GM19372 (cell line): Measurements from ENCODE around the gene CBX4.

Experiments used
- ATAC-seq: cut with Tn5 transposase; IDR thresholded peaks from one replicate; pipeline ENCODE4 v1.9.1; 2021; ENCODE audit warnings: mild to moderate bottlenecking, low read depth, moderate library complexity; ENCODE audit not compliant: unreplicated experiment

Gene CBX4

DNA sequence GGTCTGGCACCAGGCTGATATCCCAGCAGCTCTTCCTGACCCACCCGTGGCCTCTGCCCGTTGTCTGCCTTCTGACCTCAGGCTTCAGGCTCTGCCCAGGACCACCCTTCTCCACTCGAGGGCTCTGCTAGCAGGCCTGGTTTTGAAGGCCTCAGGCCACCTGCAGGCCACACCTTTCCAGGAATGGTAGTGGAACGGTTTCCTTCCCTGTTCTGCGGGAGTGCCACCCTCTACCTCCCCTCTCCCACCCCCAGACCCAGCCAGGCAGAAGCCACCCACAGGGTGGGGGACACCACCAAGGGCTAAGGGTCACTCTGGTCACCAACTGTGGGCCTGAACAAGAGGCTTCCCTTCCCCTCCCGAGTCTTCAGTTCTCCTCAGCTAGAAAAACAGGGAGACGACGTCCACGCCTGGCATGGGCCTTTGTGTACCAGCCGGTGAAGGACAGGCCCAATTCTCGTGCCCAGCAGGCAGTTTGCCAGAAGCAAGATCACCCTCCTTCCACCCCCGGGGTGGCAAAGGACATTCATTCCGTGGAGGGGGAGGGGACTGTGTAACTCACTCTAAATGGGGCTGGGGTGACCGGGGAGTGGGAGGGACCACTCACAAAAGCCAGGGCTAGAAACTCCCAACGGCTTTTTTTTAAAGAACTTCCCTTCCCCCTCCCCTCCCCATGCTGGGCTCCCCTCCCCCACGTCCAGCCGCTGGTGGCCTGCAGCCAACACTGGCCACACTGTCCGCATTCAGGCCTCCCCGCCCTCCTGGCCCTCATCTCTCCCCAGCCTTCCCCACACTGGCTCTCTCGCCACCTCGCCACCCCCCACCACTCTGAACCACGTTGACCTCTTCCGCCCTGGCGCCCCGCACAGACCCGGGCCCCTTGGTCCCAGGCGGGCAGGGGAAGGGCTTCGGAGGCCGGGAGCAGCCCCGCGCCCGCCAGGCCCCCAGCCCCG is 7.7 kb downstream of the CBX4 start:
- no peak for ATAC-seq

DNA sequence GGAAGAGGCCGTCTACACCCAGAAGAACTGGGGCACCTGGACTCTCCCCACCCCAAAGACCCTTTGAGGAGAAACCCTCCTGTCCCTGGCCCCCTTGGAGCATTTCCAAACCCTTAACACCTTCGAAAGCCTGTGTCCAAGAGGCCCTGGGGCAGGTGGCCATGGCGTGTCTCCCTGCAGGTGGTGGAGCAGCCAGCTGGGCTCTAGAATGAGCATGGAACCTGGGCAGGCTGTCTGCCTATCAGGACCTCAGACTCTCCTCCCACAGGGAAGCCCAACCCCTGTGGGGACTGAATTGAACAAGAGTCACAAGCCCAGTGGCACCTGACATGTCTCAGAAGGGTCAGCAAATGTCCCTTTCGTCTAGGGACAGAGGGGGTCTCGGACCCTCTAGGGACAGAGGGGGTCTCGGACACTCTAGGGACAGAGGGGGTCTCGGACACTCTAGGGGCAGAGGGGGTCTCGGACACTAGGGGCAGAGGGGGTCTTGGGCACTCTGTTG is 8.4 kb downstream of the CBX4 start:
- ATAC-seq, result no peak

DNA sequence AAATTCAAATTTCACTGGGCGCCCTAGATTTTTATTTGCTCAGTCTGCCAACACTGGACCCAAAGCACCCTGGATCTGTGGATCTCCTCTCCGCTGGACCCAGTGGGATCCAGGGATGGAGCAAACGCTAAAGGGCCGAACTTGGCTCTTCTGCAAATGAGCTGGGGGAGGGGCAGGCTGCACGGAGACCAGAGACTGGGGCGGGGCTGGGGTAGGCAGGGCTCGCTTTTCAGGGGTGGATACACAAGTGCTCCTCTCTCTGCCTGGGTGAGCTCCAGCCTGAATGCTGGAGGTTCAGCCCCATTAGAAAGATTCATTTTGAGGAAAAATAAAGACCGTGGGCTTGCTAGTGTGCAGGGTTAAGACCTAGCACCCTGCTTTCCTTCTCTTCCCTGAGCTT is 8.9 kb downstream of the CBX4 start:
- no peak for ATAC-seq

DNA sequence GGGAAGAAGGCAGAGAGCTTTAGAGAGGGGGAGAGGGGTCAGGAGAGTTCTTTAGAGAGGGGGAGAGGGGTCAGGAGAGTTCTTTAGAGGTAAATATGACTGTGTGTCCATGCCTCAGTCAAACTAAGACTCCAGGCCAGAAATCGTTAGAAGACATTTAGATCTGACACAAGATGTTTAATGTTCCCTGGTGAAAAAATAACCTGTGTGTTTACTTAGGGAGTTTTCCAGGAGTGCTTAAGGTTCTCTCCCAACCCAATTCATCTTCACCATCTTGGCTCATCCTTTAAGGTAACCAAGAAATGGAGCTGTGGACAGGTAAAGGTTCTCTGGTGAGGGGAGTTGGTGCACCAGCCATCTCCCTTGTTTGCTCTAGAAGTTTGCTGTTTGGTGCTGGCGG is 9.8 kb downstream of the CBX4 start:
- no peak for ATAC-seq

DNA sequence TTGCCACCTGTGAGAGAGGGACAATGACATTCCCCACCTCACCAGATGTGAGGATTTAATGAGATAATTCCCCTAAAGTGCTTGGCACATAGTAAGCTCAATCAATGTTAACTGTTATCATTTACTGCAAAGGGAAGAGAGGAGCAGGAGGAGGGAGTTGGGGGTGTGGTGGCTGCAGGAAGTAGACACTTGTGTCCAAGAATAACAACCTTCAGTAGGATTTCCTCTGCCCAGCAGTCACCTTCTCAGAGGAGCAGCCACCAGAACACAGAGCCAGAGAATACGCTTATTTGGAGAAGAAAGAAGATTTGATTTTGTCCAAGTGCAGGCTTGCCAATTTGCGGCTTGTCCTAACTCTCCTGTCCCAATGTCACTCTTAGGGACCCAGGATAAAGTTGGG is 10.2 kb downstream of the CBX4 start:
- ATAC-seq, result no peak

DNA sequence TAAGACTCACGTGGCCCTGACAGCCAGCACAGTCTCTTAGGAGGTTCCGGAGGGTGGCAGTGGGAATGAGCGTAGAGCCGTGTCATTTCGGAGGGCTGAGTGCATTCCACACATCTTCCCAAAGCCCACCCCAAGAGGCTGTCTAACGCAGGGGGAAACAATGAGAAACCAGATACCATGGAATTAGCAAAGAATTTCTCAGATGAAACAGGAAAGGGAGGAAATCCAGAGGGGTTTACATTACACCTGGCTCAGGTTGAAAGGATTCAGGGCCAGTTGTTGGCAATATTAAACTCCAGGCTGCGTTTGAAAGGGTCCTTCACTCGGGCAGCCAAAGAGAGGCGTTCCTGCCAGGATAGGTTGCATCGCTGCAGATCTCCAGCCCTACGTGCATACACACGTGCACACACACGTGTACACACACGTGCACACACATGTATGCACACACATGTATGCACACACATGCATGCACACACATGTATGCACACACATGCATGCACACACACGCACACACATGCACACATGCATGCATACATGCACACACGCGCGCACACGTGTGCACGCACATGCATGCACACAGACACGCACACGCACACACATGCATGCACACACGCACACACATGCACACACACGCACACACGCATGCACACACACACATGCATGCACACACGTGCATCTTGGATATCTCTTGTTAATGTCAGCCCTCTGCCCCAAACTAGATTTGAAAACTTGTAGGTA is 12.2 kb downstream of the CBX4 start:
- no peak for ATAC-seq

DNA sequence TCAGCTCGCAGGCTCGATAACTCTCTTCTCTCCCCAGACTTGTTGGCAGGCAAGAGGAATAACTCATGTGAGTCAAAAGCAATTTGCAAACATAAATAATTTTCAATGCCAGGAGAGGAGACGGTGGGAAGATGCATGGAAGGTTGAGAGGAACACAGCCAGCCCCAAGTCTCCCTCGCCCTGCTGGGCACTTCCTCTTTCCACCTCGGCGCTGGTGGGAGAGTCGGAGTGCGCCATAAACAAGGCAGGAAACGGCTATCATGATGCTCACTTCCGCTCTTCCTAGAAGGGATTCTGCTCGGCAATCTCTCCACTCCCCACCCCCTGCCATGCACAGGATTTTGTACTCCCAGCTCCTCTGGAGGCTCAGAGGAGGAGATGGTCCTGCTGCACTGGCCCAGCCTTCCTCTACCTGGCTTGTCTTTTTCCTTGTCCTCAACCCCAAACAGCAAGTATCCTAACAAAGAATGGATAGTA is 13.0 kb downstream of the CBX4 start:
- no peak for ATAC-seq

DNA sequence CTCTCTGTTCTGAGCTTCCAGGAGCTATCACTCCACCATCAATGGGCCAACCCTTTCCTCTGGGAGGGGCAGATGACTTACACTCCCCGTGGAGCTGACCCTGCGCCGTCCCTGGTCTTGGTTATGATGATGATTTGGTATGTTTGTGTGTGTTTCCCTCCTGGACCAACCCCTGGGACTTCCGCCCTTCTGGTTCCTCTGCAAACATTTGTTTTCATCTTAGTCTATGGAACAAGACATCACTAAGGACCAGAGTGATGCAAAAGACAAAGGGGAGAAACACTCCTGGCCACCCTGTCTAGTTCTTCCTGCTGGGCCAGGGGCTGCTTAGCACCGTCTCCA is 13.7 kb downstream of the CBX4 start:
- ATAC-seq, result no peak

DNA sequence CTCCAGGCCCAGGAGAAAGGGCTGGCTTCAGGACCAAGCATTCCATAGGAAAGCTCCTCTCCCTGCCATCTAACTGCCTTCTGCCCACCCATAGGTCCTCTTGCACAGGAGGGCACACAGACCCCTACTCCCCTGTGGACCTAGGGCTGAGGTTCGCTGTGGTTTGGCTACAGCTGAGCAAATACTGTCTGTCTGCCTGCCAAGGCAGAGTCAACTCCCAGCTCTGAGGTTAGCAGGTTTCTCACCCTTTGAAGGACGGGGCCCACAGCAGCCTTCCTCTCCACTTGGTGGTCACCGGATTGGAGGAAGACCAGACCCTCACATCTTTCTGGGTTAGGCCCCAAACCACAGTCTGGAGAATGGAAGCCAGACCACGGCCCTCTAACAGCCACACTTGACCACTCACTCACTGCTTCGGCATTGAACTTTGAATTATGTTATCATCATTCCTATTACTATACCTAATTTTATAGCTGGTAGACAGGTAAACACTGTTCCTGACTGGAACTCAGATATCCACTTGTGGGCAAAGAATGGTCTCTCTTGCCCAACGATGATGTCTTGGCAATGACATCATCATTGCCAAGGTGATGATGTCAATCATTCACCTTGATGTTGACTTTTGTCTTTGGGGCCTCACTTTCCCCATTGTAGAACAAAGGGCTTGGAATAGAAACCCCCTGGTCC is 14.2 kb downstream of the CBX4 start:
- no peak for ATAC-seq

DNA sequence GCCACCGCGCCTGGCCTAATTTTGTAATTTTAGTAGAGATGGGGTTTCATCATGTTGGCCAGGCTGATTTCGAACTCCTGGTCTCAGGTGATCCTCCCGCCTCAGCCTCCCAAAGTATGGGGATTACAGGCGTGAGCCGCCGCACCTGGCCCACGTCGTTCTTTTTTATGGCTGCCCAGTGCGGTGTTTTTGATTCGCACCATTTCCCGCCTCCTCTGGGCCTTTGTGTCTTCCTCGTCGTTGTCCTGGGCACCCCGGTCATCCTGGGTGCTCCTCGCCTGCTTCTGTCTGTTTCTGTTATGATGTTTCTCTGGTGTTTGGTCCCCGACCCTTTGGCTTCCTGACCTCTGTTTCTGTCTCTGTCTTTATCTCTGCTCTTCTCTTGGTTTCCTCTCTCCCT is 15.0 kb downstream of the CBX4 start:
- ATAC-seq, result no peak

DNA sequence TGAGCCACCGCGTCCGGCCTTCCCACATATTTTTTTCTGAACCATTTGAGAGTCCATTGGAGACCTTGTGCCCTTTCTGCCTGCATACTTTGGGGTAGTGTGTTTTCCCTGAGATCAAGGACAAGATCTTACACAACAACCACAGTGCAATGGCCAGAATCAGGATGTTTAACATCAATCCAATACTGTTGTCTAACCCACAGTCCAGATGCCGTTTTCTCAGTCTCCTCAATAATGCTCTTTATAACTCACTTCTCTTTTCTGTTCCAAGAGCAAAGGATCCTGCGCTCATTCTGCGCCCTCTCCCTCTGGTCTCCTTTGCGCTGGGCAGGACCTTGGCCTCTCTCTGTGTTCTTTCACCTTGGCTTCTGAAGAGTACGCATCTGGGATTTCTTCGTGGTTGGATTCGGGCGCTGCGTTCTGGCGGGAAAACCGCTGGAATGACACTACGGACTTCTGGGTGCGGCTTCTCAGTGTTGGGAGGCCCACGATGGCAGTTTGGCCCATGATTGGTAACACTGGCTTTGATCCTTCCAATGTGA is 16.6 kb downstream of the CBX4 start:
- no peak for ATAC-seq

DNA sequence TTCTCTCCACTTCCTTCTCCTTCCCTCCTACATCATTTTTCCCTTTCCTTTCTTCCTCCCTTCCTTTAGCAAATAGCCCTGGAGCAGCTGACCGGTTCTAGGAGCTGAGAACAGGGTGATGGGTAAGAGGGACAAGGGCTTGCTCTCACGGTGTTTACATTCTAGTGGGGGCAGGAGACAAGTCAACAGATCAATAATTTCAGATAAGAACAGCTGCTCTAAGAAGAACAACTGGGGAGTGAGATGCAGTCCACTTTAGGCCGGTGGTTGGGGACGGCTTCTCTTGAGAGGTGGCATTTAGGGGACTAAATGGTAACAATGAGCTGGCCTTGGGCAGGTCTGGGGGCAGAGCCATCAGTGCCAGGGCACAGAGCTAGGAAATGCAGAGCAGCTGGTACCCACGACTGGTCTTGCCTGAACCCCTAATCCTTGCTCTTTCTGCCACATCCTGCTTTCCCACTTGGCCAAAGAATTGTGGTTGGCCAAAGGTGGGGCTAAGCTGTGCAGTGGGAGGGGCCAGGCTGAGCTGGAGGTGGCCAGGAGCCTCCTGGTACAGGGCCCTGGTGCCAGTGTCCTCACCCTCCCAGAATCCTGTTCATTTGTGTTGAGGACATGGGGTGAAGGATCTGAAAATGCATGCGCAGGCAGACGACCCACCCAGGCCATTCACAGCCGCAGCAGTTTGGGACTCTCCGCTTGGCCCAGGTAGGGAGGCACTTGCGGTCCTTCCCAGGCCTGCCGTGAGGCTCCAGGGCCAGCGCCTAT is 17.7 kb downstream of the CBX4 start:
- no peak for ATAC-seq

DNA sequence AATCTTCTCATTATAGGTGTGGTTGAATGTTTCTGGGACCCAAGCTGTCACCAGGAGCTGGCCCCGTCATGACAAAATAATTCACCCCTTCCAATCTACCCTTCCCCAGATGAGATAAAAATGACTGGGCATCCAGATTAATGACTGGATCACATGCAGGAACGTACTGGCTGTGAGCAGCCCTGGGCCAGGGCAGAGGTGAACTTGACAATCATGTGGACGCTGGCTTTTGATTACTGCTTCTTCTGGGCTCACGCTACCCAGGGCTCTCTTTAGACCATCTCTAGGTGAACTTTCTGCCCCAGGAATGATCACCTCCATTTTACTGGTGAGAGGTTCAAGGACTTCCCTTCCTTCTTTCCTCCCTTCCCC is 18.3 kb downstream of the CBX4 start:
- no peak for ATAC-seq

DNA sequence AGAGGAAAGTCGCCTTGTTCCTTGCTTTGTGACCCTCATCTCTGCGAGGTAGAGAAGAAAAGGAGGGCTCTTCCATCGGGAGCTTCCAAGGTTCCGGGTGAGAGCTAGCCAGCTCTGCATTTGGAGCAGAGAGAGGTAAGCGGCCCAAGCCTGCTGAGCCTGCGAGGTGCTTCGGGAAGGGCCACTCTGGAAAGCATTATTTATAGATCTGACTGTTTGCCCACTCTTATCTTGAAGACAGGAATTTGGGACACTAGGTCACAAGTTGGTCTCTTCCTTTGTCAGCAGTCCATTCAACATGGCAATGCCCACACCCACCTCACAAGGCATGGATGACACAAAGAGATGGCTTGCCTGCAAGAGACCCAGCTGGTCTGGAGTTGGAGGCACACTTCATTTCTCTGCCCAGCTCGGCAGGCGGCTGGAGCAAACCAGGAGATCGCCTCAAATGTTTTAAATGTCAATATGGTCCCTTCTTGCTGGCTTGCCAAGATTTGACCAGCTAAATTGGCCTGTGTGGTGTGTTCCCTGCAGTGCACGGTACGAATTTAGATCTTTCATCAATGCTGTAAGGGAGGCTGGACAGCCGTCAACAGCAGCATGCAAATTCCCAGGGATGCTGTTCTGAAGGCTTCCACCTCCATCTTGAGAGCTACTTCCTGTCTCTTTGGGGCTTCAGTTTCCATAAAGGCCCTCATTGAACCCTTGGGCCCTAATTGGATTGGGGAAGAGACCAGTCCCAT is 19.5 kb downstream of the CBX4 start:
- ATAC-seq, result no peak

DNA sequence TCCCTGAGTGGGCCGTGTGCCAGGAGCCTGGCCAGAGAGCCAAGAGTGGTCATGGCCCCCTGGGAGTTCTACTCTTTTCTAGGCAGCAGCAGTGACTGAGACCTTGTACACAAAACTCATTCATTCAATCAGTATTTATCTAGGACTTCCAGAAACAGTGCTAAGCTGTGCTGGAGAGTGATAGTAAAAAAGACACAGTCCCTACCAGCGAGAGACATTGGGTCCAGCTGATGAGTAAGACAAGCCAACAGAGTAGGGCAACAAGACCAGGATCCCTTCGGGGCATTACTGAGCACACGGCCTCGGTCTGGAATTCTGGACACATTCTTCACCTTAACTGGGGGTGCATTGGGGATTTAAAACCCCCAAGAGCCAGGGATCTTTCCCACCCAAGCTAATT is 20.2 kb downstream of the CBX4 start:
- no peak for ATAC-seq

DNA sequence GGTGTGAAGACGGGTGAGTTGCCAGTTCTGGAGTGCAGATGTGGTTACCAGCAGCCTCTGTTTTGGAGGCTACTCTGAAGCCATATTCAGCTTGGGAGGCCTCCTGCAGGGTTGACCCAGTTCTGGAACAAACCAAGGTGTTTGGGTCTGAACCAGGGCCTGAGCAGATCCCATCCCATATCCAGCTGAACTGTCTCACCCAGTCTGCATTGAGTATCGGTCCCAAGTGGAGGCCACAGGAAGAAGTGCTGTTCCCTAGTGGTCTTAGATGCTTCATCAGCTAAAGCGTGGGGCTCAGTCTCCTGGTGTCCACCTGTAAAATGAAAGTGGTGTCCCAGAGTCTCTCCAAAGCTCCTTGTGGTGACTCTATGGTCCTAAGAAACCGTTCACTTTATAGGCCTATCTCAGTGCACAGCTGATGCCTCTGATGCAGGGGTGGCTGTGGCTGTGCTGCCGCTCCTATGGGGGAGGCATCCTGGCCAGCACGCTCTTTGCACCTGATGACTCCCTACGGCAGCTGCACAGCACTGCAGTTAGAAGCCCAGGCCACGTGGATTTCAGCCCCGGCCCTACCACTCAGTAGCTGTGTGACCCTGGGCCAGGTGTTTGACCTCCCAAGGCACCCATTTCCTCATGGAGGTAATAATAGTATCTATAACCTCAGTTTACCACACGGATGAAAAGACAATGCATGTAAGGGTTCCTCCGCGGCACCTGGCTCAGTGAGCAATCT is 21.0 kb downstream of the CBX4 start:
- ATAC-seq, result no peak

DNA sequence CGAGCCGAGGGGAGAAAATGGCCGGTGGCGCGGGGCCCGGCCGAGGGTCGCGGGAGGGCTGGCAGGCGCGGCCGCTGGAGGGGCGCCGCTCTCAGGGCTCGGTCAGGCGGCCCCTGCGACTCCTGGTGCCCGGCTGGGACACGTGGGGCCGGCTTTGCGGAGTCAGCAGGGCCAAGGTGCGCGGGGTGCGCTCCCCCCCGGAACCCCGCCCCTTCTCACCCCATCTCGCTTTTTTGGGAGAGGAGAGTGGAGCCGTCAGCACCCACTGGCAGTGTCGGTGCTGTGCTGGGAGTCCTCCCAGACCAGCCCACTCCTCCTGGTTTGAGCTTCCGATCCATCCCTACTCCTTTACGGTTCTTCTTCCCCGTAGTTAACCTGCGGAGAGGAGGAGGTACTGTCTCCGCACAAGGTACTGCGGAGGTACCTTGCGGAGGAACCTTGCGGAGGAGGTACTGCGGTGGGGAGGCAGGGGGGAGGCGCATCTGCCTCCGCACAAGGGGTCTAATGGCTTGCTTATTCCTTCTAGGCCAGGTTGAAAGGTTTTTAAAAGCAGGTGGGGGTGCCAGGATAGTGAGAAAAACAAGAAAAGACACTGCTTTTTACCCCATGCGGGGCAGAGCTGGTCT is 23.3 kb downstream of the CBX4 start:
- ATAC-seq, result no peak
